ENCODE measurements around the gene TMEM94.
"Not testable (repeated sequence)": the region's sequence is repeated elsewhere in the genome, so short reads cannot be mapped to it uniquely, and the experiment has no call there.

TMEM94 gene

DNA sequence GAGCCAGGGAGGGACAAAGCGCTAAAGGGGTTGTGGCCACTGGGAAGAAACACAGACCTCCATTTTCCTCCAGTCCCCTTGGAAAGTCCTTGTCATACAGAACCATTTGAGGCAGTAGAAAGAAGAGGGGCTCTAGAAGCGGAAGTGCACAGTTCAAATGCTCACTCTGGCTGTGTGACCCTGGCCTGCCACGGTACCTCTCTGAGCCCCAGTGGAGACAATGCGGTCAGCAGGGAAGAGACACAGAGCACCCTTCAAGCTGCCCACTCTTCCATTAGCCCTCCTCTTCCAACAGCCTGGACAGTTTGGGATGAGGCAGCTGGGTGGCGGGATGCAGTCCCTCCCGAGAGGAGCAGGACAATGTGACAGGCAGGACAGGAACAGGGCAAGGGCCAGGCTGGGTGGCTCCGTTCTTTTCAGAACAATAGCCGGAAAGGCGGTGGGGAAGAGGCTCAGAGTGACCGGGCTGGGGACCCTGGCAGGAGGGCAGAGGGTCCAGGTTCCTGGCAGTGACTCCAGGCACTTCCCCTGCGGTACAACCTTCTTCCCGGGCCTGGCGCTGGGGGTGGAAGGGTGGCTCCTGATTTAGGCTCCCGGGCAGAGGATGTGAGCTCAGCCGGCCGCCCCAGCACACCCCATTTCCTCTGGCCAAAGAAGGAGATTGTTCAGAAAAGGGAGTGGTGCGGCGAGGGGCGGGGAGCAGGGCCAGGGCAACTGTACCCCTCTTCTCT, 53.3 kb downstream of the TMEM94 start:
- in situ Hi-C loops (cut with HindIII; ENCODE audit: low sequenced_read_pairs), result no loop called here

DNA sequence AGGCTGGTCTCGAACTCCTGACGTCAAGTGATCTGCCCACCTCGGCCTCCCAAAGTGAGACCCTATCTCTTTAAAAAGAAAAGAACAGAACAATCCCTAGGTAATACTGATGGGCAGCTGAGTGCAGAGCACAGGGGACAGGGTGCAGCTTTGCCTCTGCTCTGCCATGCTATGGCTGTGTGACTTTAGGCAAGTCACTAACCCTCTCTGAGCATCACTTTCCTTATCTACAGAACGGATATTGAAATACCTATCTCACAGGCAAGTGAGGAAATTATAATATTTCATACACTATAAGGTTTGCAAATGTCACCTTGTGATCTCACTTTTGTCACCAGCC, 54.8 kb downstream of the TMEM94 start:
- in situ Hi-C loops (cut with HindIII; ENCODE audit: low sequenced_read_pairs), result no loop called here

DNA sequence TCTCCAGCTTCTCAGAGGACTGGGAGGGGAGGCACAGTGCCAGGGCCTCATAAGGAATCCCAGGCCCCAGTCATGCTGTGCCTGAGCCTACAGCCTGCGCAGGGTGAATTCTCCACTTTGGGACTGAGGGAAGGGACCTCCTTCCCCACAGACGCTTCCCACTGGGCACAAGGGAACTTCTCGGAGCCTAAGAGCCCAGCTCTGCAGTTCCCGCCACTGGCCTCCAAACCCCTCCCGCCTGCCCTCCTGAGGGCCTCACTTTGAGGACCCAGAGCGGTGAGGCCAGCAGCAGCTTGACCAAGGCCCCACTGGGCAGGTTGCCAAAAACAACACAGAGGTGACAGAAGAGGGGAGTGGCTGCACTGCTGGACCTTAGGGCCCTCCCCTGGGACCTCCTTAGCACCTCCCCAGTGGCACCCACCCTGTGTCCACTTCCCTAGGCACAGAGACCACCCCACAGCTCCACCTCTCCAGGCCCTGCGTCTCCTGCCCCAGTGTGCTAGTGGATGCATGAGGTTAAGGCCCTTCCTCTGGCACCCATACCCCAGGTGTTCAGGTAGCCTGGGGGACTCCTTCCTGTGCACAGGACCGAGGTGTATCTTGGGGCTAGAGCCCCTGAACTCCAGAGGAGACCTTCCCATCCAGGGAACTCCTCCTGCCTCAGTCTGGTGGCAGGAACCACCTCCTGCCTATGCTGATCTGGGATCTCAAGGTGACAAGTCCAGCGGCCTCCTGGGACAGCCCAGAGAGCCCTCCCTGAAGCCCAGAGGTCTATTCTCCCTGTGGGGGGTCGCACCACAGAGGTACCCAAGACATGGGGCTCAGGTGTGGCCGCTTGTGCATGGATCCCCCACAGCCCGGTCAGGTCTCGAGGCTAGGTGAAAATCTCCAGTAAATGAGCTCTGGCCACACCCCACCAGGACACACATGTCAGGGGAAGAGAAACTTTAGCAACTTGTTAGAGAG, 55.5 kb downstream of the TMEM94 start:
- in situ Hi-C loops (cut with HindIII; ENCODE audit: low sequenced_read_pairs), result no loop called here

DNA sequence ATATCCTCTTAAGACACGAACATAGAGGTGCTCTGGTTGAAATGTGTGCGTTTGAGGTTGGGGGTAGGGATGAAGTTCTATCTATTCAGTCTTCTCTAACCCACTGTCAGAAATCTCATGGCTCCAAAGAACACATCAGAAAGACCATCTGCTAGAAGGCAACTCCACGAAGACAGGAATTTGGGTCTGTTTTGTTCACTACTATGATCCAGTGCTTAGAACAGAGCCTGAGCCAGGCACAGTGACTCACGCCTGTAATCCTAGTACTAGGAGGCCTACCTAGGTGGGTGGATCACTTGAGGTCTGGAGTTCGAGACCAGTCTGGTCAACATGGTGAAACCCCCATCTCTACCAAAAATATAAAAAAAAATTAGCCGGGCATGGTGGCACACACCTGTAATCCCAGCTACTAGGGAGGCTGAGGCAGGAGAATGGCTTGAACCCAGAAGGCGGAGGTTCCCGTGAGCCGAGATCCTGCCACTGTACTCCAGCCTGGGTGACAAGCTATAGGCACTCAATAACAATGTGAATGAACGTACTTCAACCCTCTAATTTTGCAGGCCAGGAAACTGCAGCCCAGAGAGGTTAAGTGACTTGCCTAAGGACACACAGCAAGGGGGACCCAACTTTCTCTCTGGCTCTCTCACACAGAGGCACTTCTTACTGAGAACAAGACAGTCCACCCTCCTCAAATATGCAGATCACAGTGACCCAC, 56.6 kb downstream of the TMEM94 start:
- in situ Hi-C loops (cut with HindIII; ENCODE audit: low sequenced_read_pairs), result no loop called here

DNA sequence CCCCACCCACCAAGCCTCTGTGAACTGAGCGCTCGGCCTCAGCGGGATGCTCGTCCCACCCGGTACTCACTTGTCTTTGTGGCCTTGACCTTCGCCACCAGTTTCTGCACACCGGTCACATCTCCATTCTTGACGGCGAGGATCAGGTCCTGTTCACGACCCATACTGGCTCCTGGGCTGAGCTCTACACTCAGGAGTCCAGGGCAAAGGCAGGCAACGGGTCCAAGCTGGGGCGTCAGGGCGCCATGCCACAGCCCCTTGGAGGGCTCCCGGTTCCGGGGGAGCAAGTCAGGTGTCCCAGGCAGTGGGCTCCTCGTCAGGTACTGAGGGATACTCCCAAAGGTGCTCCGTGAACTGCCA, 57.2 kb downstream of the TMEM94 start:
- in situ Hi-C loops (cut with HindIII; ENCODE audit: low sequenced_read_pairs), result no loop called here

DNA sequence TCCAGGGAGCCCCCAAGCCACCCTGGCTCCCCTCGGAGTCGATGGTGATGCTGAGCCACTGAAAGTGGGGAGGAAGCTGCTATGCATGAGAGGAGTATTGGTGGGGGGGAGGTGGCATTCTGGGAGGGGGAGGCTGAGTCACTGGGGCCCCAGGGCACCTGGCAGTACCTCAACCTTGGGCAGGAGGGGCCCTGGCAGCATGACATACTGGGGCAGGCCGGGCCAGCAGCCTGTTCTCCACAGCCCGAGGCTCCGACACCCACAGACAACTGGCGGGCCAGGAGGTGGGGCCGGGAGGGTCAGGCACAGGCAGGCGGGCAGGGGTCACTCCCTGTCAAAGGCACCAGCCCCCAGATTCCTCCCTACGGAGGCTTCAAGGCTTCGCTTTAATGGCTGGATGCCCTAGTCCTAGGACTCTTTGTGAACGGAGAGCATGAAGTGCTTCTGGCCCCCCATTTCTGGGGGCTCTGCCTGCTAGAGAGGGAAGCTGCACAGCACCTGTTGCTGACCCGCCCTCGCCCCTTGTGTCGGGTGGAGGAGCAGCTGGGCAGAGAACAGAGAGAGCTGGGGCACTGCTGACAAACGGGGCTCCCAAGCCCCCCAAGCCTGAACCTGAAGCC, 58.0 kb downstream of the TMEM94 start:
- in situ Hi-C loops (cut with HindIII; ENCODE audit: low sequenced_read_pairs), result no loop called here

DNA sequence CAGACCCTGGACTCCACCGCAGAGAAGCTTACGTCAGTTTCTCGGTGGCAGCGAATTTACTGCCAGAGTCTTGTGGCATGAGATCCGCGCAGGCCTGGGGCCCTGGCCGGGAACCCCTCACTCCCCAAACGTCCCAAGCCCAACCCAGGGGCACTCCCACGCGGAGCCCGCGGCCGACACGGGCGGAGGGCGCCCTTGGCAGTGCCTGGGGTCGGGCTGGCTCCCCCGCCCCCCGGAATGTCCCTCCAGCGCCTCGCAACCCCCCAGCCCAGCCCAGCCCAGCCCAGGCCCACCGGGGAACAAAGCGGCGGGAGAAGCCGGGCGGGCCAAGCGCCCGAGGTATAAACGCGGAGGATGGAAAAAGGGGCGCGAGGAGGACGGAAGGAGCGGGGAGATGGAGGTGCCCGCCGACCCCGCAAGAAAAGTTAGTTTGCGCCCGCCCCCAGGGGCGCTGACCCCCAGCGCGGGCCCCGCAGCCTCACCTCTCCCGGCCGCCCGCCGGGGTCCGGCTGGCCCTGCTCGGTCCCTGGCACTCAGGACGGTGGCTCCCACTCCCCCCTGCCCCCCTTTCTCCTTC, 58.6 kb downstream of the TMEM94 start:
- in situ Hi-C loops (cut with HindIII; ENCODE audit: low sequenced_read_pairs), result no loop called here

DNA sequence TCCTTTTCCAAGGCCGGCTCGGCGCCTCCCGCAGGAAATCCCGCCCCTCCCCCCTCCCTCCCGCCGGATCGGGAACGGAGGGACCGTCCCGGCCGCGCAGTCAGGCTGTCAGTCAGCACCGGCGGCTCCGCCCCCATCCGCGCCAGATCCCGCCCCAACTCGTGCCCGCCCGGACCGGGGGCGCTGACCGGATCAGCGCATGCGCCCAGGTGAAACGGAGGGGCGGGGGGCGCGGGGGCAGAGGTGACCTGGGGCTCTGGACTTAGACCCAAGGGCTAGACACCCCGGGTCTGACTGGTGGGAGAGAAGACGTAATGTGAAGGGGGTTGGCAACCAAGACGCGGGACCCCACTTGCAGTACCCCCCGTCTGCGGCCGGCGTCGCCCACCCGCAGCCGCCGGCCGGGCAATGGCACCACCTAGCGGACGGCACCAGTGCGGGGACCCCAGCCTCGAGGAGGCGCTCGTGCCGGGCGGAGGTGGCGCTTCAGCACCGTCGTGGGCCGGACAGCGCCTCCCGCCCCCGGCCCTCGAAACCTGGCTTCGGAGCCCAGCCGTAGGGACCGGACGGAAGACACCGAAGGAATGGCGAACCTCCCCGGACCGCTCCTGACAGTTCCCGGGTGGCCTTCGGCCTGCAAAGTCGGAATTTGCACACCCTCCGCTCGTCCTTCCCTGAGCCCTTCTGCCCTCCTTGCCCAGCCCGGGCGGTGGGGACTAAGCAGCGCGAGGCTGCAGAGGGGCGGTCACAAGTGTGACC, 59.2 kb downstream of the TMEM94 start, which contains the start of gene CASKIN2:
TSS of gene CASKIN2 (minus strand) at position 42 of the 759 bp plus-strand sequence. CDS start 1,733 bp downstream, outside the sequence.
- in situ Hi-C loops (cut with HindIII; ENCODE audit: low sequenced_read_pairs), result no loop called here

DNA sequence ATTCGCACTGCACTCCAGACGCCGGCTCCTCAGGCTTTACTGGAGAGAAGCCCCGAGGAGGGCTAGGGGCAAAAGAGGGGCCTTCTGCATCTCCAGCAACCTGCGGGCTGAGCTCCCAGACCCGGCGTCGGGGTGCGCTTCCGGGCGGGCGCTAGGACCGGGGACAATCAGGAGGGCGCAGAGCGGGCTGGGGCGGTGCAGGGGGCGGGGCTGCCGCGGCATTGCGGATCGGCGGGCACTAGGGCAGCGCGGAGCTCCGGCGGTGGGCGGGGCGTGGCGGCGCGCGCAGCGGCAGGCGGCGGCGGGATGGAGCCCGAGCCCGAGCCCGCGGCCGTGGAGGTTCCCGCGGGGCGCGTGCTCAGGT, 59.8 kb downstream of the TMEM94 start, which contains the start of gene TSEN54:
TSS of gene TSEN54 (plus strand) at position 274 of the 364 bp plus-strand sequence. CDS start at position 307, 33 bp downstream.
- in situ Hi-C loops (cut with HindIII; ENCODE audit: low sequenced_read_pairs), result no loop called here

DNA sequence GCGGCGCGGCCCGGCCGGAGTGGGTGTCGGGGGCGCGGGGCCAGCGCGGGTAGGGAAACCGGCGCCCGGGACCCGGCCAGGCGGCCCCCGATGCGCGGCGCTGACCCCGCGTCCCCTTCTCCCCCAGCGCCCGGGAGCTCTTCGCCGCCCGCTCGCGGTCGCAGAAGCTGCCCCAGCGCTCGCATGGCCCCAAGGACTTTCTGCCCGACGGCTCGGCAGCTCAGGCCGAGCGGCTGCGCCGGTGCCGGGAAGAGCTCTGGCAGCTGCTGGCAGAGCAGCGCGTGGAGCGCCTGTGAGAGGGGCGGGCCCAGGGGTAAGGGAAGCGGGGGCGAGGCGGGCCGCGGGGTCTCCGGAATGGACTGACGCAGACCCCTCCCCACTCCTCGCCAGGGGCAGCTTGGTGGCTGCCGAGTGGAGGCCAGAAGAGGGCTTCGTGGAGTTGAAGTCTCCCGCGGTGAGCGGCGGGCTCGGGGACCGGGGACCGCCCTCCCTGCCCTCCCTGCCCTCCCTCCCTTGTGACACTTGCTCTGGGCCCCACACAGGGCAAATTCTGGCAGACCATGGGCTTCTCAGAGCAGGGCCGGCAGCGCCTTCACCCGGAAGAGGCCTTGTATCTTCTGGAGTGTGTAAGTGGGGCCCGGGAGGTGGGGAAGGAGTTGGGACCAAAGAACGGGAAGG, 60.3 kb downstream of the TMEM94 start:
- in situ Hi-C loops (cut with HindIII; ENCODE audit: low sequenced_read_pairs), result no loop called here

DNA sequence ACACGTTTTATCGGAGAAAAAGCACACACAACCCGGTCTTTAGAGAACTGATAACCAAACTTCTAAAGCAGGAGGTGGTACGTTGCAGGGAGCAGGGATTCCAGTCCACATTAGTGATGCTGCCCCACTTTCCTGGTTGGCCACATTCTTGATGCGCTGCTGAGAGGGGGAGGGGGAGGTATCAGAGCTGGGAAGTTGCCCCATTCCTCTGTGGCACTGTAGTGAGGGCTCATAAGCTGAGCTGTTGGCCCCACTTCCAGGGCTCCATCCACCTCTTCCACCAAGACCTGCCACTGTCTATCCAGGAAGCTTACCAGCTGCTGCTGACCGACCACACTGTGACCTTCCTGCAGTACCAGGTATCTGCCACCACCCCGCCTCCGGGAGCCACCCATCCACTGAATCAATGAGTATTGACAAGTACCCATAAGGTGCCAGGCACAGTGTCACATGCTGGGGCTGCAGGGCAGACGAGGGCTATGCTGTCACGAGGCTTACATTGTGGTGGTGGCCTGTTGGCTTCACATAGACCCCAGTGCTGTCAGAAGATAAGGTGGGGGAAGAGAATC, 60.9 kb downstream of the TMEM94 start:
- in situ Hi-C loops (cut with HindIII; ENCODE audit: low sequenced_read_pairs), result no loop called here

DNA sequence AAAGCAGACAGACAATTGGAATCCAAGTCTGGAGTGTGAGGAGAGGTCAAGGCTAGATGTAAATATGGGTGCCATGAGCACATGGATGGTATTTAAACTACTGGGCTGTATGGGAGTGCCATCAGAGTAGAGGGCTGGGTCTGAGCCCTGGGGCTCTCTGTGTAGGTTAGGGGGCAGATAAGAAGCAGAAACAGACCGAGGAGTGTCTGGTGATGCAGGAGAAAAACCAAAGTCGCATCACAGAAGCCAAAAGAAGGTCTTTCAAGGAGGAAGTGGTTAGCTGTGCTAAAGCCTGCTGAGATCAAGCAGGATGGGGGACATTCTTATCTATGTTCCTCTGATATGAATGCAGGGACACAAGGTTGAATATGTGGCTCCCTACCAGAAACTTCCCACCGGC, 61.8 kb downstream of the TMEM94 start:
- in situ Hi-C loops (cut with HindIII; ENCODE audit: low sequenced_read_pairs), result no loop called here

DNA sequence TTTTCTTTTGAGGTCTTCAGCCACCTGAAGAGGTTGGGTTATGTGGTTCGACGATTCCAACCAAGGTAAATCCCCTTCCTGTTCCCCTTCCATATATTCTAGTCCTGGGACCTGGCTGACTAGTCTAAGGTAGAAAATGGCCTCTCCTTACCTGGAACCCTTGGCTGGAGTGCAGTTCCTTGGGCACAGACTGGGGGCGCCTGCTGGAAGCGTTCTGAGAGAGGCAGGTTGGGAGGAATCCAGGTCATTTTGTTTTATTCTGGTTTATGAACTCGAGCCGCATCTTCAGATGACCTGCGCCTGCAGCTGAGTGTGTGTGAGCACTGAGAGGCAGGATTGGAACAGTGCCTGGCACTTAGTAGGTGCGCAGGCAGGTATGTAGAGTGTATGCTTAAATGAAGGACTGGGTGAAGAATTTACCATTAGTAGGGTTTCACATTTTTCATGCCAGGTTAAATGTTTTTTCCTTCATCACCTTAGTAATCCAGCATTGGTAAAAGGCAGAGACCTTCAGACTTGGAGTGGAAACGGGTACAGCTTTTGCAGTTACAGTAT, 62.6 kb downstream of the TMEM94 start:
- in situ Hi-C loops (cut with HindIII; ENCODE audit: low sequenced_read_pairs), result no loop called here

DNA sequence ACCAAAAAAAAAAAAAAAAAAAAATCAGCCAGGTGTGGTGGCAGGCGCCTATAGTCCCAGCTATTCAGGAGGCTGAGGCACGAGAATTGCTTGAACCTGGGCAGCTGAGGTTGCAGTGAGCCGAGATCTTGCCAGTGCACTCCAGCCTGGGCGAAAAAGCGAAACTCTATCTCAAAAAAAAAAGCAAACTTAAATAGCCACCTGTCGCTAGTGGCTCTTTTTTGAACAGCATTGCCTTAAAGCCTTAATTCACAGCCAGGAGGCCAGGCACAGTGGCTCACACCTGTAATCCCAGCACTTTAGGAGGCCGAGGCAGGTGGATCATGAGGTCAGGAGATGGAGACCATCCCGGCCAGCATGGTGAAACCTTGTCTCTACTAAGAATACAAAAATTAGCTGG, 64.0 kb downstream of the TMEM94 start:
- in situ Hi-C loops (cut with HindIII; ENCODE audit: low sequenced_read_pairs), result not testable (repeated sequence)

DNA sequence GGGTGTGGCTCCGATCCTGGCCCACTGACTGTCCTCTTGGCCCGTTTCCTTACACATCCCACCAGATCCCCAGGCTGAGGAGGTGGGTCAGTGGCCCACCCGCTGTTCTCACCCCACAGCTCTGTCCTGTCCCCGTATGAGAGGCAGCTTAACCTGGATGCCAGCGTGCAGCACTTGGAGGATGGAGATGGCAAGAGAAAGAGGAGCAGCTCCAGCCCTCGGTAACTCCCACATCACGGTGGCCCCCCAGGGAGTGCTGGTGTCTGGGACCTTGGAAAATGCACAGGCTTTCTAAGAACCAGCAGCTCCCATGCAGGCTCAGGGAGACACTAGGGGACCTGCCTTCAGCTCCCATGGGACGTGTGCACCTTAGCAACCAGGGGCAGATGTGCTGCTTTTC, 64.9 kb downstream of the TMEM94 start:
- in situ Hi-C loops (cut with HindIII; ENCODE audit: low sequenced_read_pairs), result no loop called here

DNA sequence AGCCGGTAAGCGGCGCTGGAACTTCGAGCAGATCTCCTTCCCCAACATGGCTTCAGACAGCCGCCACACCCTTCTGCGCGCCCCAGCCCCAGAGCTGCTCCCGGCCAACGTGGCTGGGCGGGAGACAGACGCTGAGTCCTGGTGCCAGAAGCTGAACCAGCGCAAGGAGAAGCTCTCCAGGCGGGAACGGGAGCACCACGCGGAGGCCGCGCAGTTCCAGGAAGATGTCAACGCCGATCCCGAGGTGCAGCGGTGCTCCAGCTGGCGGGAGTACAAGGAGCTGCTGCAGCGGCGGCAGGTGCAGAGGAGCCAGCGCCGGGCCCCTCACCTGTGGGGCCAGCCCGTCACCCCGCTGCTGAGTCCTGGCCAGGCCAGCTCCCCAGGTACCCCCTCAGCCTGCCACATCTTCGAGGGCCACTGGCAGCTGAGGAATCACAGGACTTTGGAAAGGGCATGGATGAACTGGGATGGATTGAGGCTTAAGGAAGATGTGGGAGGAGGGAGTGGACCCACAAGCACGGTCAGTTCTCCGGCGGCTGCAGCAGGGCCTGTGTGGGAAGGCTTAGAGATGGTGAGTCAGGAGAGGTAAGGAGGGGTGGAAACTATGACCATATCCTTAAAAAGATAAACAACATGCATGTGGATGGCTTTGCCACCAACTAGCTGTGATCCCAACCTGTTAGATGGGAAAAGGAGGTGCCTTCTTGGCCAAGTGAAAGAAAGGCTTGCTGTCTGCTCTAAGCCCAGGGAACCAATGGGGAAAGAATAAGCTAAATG, 65.7 kb downstream of the TMEM94 start:
- in situ Hi-C loops (cut with HindIII; ENCODE audit: low sequenced_read_pairs), result no loop called here

DNA sequence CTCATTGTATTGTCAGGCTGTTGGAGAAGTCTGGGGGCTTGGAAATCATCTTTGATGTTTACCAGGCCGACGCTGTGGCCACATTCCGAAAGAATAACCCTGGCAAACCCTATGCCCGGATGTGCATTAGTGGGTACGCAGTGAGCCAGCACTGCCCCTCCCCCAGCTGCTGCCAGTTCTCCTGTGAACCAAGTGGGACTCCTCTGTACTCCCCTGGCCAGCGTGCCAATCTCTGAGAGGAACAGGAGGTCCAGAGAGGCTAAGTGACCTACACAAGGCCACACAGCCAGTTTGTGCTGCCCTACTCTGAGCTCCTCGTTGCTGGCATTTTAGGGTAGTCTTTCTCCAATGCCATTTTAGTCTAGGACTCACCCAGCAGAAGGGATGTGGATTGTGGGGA, 67.2 kb downstream of the TMEM94 start:
- in situ Hi-C loops (cut with HindIII; ENCODE audit: low sequenced_read_pairs), result no loop called here
